Posterior cingulate gyrus (tissue), 11 donors: ENCODE results near the gene METTL21C.

Source experiments
- DNase-seq, 10 donors: peaks; one replicate each; pipeline versions ENCODE4 v3.0.0 to v3.0.0-alpha.2; 2020 to 2021; ENCODE audit warnings: mixed read lengths in 3 of 10
- intact Hi-C: fragments of 100-400 bp; cut with DNase I; formaldehyde crosslinking; loops from one replicate; pipeline ENCODE4 v1.15.1; 2023

Gene METTL21C

GRCh38 chr13:102675115-102675514, 19.7 kb downstream of the METTL21C start:
- intact Hi-C loops, result no loop called here
- no peak for DNase-seq

- no peak for DNase-seq
Measured at GRCh38 chr13:102670130-102670529, 24.7 kb downstream of the METTL21C start.

GRCh38 chr13:102667911-102668310, 26.9 kb downstream of the METTL21C start:
- no peak for DNase-seq
- intact Hi-C loops, result no loop called here

More at GRCh38 chr13:102670130-102670529, 24.7 kb downstream of the METTL21C start:
- intact Hi-C loops, result no loop called here

GRCh38 chr13:102667023-102667422, 27.8 kb downstream of the METTL21C start:
- no peak for DNase-seq
- intact Hi-C loops, result no loop called here

GRCh38 chr13:102659168-102659713, 35.6 kb downstream of the METTL21C start:
- intact Hi-C loops, result no loop called here
- DNase-seq, result no peak

GRCh38 chr13:102658660-102659059, 36.2 kb downstream of the METTL21C start:
- intact Hi-C loops, result no loop called here

GRCh38 chr13:102657630-102658029, 37.2 kb downstream of the METTL21C start:
- no peak for DNase-seq
- intact Hi-C loops, result no loop called here

More at GRCh38 chr13:102658660-102659059, 36.2 kb downstream of the METTL21C start:
- DNase-seq, result no peak

- intact Hi-C loops, result no loop called here
- no peak for DNase-seq
Measured at GRCh38 chr13:102654756-102655155, 40.1 kb downstream of the METTL21C start.

- no peak for DNase-seq
- intact Hi-C loops, result no loop called here
Measured at GRCh38 chr13:102651892-102652291, 43.0 kb downstream of the METTL21C start.

- intact Hi-C loops, result no loop called here
- no peak for DNase-seq
Measured at GRCh38 chr13:102651392-102651791, 43.5 kb downstream of the METTL21C start.

GRCh38 chr13:102650444-102650843, 44.4 kb downstream of the METTL21C start:
- intact Hi-C loops, result no loop called here
- no peak for DNase-seq

- intact Hi-C loops, result no loop called here
- no peak for DNase-seq
Measured at GRCh38 chr13:102648046-102648445, 46.8 kb downstream of the METTL21C start.

GRCh38 chr13:102645701-102646100, 49.1 kb downstream of the METTL21C start:
- intact Hi-C loops, result no loop called here
- no peak for DNase-seq

GRCh38 chr13:102643656-102644055, 51.2 kb downstream of the METTL21C start:
- intact Hi-C loops, result no loop called here
- DNase-seq, result no peak

GRCh38 chr13:102642475-102642874, 52.4 kb downstream of the METTL21C start:
- peak in 9 of 10 donors; percentile 11 to 90 (median 48) for DNase-seq
- intact Hi-C loops, result no loop called here

GRCh38 chr13:102642029-102642428, 52.8 kb downstream of the METTL21C start:
- no peak for DNase-seq
- intact Hi-C loops, result no loop called here

- DNase-seq, result no peak
- intact Hi-C loops, result no loop called here
Measured at GRCh38 chr13:102638741-102639140, 56.1 kb downstream of the METTL21C start.
